Measurements from ENCODE around the gene LCLAT1. TPM values are rescaled to one million over a fixed set of nuclear protein-coding genes. Genes with fewer than 3 reads are reported as not detected.
"Not testable (repeated sequence)": the region's sequence is repeated elsewhere in the genome, so short reads cannot be mapped to it uniquely, and the experiment has no call there.

The LCLAT1 gene
- total RNA-seq, 1 donor from 2014 or later: 28.8 TPM

GRCh38 chr2:30643013-30643412 lies 196.0 kb downstream of the LCLAT1 start:
- not testable (repeated sequence) for DNase-seq (ENCODE audit: low spot score)

- DNase-seq (ENCODE audit: low spot score): no peak
These were observed 196.6 kb downstream of the LCLAT1 start for GRCh38 chr2:30643674-30644073.

- no peak for DNase-seq (ENCODE audit: low spot score)
These were observed 198.2 kb downstream of the LCLAT1 start for GRCh38 chr2:30645081-30645744.

DNA sequence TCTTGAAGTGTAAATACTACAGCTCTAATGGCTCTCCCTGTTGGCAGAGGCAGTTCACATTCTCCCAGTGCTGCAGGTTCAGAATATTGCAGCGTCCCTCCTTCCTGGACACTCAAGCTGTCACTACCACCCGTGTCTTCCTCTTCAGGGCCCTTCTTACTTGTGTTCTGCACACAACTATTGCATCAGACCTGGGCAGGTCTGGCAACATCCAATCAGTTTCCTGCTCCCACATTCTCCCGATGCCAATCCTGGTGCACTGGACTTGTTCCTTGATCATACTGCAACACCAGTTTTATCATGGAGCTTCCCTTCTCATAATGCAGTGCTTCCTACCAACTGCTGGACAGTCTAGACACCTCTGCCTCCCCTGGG lies 198.7 kb downstream of the LCLAT1 start:
- no peak for DNase-seq (ENCODE audit: low spot score)

DNA sequence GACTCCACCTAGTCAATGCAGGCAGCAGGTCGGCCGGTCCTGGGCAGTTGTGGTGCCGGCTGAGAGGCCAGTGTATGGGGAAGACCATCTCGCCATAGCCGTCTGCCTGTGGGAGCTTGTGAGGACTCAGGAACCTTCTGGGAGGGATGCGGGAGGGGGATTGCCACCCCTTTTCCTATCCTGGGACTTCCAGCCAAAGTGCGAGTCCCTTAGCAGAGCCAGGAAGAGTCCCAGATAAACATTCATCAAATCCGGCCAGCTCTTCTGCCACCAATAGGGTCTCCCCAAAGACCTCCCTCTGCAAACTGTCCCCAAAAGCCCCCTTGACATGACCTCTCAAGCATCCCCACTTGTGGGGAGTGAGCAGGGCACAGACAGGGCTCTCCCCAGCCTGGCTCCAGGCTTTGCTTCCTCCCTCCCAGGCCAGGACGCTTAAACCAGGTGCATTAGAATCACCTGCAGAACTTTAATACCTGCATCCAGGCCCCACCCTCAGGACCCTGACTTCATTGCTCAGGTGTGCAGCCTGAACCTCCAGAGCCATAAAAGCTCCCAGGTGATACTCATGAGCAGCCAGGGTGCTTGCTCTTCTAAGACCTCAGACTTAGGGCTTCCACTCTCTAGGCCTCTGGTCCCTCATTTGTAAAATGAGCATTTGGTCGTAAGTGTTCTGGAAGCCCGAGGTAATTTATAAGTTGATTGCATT lies 200.9 kb downstream of the LCLAT1 start:
- no peak for DNase-seq (ENCODE audit: low spot score)

- DNase-seq (ENCODE audit: low spot score): no peak
These were observed 202.2 kb downstream of the LCLAT1 start for GRCh38 chr2:30649278-30649677.

- no peak for DNase-seq (ENCODE audit: low spot score)
These were observed 202.8 kb downstream of the LCLAT1 start for GRCh38 chr2:30649828-30650227.

- DNase-seq (ENCODE audit: low spot score): no peak
These were observed 205.3 kb downstream of the LCLAT1 start for GRCh38 chr2:30652271-30652915.

- no peak for DNase-seq (ENCODE audit: low spot score)
These were observed 206.8 kb downstream of the LCLAT1 start for GRCh38 chr2:30653847-30654246.

DNA sequence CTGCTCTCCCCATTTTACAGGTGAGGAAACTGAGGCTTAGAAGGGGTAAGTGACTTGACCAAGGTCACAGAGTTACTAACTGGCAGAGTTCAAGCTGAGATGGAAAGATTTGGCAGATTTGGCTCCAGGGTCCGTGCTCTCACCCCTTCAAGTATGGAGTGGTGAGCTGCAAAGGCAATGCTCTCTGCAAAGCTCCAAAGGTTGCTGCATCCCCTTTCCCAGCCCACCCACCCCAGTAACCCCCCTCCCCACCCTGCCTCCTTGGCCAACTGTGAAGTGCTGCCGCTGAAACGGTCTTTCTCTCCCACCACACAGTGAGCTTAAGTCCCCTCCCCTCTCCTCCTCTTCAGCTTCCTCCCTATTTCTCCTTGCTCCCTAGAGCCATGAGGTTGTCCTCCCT lies 207.4 kb downstream of the LCLAT1 start:
- no peak for DNase-seq (ENCODE audit: low spot score)

DNA sequence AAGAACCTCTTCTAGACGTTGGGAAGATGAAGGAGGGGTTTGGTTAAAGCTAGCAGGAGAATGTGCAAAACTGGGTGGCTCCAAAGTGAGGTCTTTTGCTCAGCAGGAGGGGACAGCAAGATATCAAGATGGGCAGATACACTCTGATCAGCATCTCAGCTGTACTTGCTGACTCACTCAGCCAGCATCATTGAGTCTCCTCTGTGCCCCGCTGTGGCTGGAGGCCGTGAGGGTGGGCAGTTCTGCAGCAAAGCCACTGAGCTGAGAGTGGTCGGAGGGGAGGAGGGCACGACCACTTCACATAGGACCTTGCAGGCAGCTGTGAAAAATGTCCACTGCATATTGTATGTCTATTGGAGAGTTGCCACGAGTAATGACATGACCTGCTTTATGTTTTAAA lies 208.2 kb downstream of the LCLAT1 start:
- no peak for DNase-seq (ENCODE audit: low spot score)

- DNase-seq (ENCODE audit: low spot score): no peak
These were observed 208.6 kb downstream of the LCLAT1 start for GRCh38 chr2:30655660-30656059.

DNA sequence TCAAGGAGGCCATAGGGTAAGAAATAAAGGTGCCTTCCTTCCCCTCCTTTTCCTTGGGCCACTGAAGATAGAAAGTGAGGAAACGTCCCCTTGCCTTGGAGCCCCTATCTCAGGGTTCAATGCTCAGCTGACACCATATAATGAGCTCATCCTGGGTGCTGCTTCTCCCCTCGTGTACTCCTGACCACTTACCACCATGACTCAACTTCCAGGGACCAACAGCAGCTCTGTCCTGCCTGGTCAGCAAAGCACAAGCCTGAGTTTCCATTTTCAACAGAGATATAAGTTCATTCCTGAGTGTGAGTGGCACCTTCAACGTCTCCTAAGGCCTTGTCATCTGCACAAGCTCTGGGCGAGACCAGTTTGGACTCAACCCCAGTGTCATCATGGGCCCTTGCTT lies 209.0 kb downstream of the LCLAT1 start:
- no peak for DNase-seq (ENCODE audit: low spot score)

DNA sequence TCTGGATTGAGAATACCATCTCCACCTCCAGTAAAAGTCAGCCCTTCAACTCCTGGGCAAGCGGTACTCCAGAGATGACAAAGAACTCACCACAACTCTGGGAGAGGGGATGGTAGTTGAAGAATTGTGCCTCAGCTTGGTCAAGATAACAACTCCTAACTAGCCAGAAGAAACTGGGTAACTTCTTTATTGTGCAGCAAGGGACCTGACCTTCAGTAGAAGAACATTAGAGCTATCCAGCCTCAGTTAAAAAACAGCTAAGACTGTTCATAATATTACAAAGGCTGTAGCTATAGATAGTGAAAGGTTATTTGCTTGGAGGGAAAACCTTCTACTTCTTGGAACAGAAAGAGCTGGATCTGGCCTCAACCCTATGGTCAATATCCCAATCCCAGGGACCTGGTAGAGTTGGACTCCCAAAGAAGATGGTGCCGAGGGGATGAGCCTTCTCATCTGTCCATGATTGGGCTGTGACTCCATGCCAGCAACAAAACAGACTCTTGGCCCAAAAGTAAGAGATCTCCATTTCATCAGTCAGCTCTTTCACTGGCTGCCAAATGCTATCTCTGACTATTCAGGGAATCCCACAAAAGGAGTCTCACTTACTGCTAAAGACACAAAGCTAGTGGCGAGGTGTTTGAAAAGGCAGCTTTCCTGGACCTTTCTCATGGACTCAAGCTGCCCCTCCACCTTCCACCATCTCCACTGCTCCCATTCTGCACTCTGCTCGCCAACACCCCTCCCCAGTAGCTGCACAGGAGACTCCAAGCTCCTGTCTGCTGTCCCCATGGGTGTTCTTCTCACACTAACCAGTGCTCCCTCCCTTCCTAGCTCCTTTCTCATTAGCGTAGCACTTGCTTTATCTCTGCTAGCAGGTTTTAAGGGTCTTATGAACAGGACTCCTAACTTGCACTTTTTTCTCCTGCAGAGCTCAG lies 214.4 kb downstream of the LCLAT1 start:
- no peak for DNase-seq (ENCODE audit: low spot score)

- no peak for DNase-seq (ENCODE audit: low spot score)
These were observed 215.5 kb downstream of the LCLAT1 start for GRCh38 chr2:30662268-30663131.

GRCh38 chr2:30663321-30663720 lies 216.3 kb downstream of the LCLAT1 start:
- no peak for DNase-seq (ENCODE audit: low spot score)

DNA sequence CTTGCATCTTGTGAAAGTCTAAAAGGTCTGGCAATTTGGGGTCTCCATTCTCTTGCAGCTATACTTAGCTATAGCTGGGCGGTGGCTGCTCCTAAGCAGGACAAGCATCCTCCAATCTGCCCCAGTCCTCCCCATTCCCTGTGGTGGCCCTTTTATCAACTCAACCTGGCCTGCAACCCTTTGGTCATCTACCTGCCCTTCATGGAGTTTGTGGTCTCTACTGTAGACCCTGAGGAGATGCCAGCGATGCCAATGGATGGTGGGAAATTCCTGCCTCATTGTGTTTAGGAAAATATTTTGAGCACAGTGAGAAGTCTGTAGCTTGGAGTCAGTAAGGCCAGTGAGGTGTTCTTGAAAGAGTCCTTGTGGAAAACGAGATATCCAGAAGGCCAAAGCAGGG lies 216.8 kb downstream of the LCLAT1 start:
- peak; percentile 7 for DNase-seq (ENCODE audit: low spot score)

DNA sequence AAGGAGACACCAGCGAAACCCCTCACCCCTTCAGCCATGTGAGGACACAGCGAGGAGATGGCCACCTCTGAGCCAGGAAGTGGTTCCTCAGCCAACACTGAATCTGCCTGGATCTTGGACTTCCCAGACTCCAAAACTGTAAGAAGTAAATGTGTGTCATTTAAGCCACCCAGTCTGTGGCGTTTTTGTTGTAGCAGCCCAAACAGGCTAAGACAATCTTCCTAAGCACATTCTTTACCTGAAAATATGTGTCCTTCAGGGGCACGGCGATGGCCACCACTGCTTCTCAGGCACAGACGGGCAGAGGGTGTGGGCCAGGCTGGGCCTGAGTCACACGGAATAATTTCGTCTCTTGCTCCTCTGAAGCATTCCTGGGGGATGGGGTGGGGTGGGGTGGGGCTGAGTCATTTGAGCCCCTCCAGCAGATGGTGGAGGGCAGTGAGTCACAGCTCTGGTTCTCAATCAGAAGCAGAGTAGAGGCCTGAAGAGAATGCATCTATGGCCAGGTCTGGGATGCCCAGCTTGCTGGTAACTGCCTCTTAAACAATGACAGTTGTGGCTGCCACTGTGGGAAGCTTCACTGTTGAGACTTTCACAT lies 217.8 kb downstream of the LCLAT1 start:
- DNase-seq (ENCODE audit: low spot score): peak; percentile 24

DNA sequence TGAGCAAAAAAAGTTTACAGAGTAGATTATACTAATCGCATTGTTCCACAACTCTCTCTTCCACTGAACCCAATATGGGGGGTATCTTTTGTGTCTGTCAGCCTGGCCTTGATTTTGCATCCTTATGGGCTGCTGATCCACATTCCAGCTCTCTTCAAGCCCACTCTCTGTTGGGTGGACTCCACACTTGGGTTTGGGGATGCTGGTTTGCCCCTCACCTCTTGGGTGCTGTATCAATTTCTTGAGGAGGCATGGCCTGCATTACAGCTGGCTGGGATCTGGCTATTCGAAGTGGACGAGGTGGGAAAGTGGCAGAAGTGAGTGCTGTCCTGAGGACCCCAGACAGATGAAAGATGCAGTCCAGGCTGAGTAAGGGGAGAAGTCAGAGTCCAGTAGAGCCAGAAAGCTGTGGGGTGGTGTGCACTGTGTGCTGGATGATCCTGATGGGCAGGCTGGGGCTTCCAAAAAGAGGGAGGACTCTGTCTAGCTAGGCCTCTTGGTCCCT lies 218.8 kb downstream of the LCLAT1 start:
- no peak for DNase-seq (ENCODE audit: low spot score)

GRCh38 chr2:30666266-30666874 lies 219.3 kb downstream of the LCLAT1 start:
- DNase-seq (ENCODE audit: low spot score): peak; percentile 42

Data from ureter (tissue), 1 donor.